ENCODE measurements around the gene DHX30. TPM values are rescaled to one million over a fixed set of nuclear protein-coding genes. Genes with fewer than 3 reads are reported as not detected.
A peak's percentile ranks its signal among the peaks of the same experiment; 100 is the strongest.
"Not testable (repeated sequence)": the region's sequence is repeated elsewhere in the genome, so short reads cannot be mapped to it uniquely, and the experiment has no call there.

The DHX30 gene
- total RNA-seq, 1 donor from 2014 or later, result 44.3 TPM

DNA sequence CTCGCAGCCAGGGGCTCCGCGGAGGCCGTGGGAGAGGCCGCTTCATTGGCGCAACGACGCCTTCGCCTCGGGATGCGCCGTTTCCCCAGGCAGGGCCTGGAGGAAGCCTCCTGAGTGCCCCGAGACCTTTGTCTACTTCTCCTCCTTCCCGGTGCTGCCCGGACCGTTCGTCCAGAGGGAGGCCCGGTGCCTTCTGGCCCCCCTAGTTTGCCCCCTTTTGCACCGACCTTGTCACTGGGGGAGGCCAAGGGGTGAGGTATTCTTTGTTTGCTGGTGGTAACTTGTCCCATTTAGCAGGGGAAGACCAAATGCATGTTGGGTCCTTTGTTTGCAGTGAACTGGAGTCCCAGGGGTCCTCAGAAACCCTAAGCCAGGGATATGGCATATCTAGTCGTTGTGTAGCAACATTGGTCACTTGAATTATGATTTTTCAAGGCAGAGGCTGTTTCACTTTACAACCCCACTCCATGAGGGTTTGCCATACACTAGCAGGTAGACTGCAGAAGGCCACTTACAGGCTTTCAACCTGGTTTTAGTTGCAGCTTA lies 615 bp downstream of the DHX30 start:
- peak in 1 of 2 donors; percentile 8 for DNase-seq (ENCODE audit: low read depth in 2 of 2)

DNA sequence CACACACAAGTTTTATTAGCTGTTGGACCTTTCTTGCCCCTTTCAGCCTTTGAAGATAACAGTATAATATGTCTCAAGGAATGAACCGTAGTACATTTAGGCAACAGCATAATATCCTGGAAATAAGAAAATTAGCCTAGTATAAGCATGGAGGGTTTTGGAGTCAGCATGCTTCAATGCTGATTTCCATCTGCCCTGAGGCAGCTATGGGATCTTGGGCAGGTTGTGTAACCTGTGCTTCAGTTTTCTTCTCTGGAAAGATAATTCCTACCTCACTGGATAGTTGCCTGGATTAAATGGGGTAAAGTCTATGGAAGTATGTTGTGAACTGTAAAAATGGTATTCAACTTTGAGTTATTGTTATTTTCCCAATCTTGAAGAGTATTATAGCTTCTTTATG lies 1.6 kb downstream of the DHX30 start:
- no peak for DNase-seq (ENCODE audit: low read depth in 2 of 2)

DNA sequence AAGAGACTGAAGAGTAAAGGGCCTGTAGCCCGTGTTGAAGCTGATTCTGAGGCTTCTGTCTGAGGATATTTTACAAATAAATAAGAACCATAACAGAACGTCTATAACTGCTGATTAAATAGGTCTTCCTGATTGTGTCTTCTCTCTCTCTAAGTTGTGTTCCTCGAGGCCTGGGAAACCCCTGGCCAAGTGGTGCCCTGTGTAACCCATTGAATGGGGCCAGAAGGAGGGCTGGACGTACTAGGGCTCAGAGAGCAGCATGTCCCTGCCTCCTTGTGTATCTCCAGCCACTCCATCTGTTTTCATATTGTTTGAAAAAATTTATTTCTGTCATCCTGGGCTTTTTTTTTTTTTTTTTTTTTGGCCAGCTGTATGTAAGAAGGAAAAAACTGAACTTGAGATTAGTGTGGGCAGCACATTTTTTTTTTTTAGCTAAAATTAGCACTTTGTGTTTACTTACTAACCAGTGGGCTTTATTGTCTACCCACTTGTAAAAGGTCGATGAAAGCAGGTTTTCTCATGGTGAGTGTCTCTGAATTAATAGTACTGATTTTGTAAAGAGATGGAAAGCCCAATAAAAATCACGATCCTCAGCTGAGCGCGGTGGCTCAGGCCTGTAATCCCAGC lies 10.7 kb downstream of the DHX30 start:
- DNase-seq (ENCODE audit: low read depth in 2 of 2), result no peak

- DNase-seq (ENCODE audit: low read depth in 2 of 2), result no peak
Measured at GRCh38 chr3:47817609-47818008, 14.7 kb downstream of the DHX30 start.

- DNase-seq (ENCODE audit: low read depth in 2 of 2), result peak; percentile 66 to 90
Measured at GRCh38 chr3:47824541-47825473, 21.9 kb downstream of the DHX30 start.

GRCh38 chr3:47825590-47825989 lies 22.7 kb downstream of the DHX30 start:
- DNase-seq (ENCODE audit: low read depth in 2 of 2), result no peak

DNA sequence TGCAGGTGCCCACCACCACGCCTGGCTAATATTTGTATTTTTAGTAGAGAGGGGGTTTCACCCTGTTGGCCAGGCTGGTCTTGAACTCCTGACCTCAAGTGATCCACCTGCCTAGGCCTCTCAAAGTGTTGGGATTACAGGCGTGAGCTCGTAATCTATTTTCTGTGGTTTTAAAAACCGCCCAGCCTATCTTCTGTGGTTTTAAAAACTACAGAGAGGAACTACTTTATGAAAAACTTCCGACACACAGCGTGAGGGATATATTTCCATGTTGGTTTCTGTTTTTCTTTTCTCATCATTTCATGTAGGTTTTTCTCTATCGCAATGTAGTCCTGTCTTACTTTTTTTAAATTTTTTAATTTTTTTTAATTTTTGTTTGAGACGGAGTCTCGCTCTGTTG lies 26.5 kb downstream of the DHX30 start:
- DNase-seq (ENCODE audit: low read depth in 2 of 2), result not testable (repeated sequence)

GRCh38 chr3:47836986-47837385 lies 34.0 kb downstream of the DHX30 start:
- DNase-seq (ENCODE audit: low read depth in 2 of 2), result no peak

DNA sequence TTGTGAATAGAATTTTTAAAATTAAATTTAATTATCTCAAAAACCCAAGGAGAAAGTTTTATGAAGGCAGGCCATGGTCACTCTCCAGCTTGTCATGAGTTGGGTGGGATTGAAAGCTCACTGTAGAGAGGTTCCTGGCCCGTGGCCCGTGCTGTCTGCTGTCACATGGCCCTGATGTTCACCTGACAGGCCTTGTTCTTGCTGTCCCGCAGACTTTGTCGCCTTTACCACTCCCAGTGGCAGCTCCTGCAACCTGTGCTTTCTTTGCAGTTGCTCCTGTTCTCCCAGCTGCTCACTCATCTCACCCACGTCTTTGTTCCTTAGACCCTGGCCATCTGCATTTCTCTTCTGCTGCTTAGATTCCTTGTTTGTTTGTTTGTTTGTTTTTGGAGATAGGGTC lies 35.6 kb downstream of the DHX30 start:
- DNase-seq (ENCODE audit: low read depth in 2 of 2), result no peak

DNA sequence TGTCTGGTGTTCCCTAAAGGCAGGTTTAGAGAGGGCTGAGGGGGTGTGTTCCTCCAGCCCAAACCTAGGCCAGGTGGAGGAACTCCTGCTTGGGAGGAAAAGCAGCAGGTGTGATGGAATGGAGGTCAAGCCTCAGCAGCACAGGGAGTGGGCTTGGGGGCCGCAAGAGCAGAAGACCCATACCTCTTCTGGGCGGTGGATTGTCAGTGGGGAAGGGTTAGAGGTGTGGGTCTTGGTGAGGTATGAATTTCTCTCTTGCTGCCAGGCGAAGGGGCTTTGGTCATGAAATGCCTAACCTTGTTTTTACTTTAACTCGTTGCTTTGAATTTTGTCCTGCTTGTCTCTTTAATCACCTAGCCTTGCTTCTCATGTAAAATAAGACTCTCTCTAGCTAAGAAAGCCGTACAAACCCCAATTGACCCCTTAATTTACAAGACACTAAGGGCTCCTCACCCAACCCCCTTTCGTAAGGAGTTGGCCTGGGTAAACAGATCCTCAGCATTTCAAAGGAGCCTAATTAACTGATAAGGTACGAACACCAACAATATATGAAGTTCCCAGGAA lies 38.9 kb downstream of the DHX30 start:
- no peak for DNase-seq (ENCODE audit: low read depth in 2 of 2)

- no peak for DNase-seq (ENCODE audit: low read depth in 2 of 2)
Measured at GRCh38 chr3:47846186-47846879, 43.4 kb downstream of the DHX30 start.

GRCh38 chr3:47846880-47847248 lies 43.9 kb downstream of the DHX30 start:
- DNase-seq (ENCODE audit: low read depth in 2 of 2), result no peak

DNA sequence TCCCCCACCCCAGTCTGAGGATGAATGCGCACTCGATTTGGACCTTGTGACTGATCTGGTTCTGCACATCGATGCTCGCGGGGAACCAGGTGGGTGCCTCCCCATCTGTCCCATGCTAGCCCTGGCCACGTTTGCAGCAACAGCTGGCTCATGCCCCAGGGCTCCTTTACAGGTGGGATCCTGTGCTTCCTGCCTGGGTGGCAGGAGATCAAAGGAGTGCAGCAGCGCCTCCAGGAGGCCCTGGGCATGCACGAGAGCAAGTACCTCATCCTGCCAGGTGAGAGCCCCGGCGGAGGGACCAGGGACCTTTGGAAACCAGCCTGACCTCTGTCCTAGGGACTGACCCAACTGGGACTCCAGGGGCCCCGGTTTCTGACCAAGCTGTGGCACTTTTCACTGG lies 44.3 kb downstream of the DHX30 start:
- no peak for DNase-seq (ENCODE audit: low read depth in 2 of 2)

DNA sequence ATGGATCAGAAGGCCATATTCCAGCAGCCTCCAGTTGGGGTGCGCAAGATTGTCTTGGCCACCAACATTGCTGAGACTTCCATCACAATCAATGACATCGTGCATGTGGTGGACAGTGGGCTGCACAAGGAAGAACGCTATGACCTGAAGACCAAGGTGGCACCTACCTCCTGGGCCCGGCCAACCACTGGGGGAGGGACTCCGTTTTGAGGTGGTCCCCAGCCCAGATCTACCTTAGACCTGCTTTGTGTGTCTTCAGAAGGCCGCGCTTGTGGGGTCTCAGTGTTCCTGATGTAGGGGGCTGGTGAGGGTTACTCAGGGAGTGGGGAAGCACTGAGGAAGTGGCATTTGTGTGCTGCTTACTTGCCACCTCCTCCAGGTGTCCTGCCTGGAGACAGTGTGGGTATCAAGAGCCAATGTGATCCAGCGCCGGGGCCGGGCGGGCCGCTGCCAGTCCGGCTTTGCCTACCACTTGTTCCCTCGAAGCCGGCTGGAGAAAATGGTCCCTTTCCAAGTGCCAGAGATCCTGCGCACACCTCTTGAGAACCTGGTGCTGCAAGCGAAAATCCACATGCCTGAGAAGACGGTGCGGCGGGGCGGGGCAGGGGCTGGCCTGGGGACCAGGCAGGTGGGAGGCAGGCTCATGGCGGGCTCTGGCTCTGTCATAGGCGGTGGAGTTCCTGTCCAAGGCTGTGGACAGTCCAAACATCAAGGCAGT lies 45.0 kb downstream of the DHX30 start:
- DNase-seq (ENCODE audit: low read depth in 2 of 2), result no peak

DNA sequence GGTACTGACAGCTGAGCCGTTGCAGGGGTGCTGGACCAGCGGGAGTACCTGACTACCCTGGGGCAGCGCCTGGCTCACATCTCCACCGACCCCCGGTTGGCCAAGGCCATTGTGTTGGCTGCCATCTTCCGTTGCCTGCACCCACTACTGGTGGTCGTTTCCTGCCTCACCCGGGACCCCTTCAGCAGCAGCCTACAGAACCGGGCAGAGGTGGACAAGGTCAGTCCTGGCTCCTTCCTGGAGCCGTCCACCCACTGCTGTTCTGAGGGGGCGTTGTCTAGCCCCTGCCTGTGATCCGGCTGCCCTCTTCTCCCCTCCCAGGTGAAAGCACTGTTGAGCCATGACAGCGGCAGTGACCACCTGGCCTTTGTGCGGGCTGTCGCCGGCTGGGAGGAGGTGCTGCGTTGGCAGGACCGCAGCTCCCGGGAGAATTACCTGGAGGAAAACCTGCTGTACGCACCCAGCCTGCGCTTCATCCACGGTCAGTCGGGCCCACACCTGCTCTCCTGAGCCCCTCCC lies 45.7 kb downstream of the DHX30 start:
- no peak for DNase-seq (ENCODE audit: low read depth in 2 of 2)

DNA sequence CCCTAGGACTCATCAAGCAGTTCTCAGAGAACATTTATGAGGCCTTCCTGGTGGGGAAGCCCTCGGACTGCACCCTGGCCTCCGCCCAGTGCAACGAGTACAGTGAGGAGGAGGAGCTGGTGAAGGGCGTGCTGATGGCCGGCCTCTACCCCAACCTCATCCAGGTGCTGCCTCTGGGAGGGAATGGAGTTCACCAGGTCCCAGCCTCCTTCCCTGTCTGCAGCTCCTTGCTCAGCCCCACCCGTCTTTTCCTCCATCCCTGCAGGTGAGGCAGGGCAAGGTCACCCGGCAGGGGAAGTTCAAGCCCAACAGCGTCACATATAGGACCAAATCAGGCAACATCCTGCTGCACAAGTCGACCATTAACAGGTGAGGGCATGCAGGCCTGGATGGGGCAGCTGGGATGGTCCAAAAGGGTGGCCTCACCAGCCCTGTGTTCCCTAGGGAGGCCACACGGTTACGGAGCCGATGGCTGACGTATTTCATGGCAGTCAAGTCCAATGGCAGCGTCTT lies 46.3 kb downstream of the DHX30 start:
- DNase-seq (ENCODE audit: low read depth in 2 of 2), result no peak

- peak in 1 of 2 donors; percentile 31 for DNase-seq (ENCODE audit: low read depth in 2 of 2)
Measured at GRCh38 chr3:47849699-47850563, 47.0 kb downstream of the DHX30 start.

GRCh38 chr3:47850564-47851410 lies 47.8 kb downstream of the DHX30 start:
- no peak for DNase-seq (ENCODE audit: low read depth in 2 of 2)

Measured in dermis microvascular lymphatic vessel endothelial cell (primary cell).